T-helper 2 cell (primary cell): Measurements from ENCODE around the gene CAD.
A peak's percentile ranks its signal among the peaks of the same experiment; 100 is the strongest.

Source experiments
- DNase-seq, 5 experiments: peaks; one replicate each; pipeline versions ENCODE4 v3.0.0 to v3.0.0-alpha.2; 2012 to 2022

The CAD gene

GRCh38 chr2:27199241-27199640 lies 17.9 kb upstream of the CAD start:
- DNase-seq, result no peak

DNA sequence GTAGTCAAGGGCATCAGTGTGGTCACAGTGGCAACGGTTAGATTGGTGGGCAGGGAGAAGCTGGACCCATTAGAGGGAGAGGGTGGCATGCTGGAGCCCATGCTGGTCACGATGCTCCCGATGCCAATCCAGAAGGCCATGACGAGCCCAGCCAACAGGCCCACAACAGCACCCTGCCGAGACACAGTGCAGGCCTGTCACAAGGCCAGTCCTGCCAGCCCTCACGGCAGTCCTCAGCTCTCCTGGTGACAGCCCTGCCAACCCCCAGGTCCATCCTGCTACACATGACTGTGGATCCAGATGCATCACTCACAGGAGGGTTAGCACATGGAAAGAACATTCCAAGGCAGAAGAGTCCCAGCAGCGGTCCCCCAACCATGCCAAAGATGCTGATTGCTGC lies 15.5 kb upstream of the CAD start:
- no peak for DNase-seq

DNA sequence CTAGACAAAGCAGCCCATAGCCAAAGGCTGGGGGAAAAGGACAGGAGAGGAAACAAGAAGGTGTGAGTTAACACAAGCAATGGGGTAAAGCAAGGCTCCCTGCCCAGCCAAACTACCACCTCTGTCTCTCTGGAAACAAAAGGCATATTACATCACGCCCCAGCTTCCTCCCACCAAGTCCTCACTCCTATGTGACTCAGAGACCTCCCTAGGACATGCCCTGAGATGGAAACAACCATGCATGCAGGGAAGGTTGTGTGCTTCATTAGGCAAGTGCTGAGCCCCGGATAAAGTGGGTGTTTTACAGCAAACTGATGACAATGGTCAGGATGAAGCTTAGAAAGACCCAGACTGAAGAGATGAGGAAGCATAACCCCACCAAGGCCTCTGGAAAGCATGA lies 14.3 kb upstream of the CAD start:
- DNase-seq, result no peak

- DNase-seq, result no peak
Observed at GRCh38 chr2:27203741-27204140, 13.4 kb upstream of the CAD start.

DNA sequence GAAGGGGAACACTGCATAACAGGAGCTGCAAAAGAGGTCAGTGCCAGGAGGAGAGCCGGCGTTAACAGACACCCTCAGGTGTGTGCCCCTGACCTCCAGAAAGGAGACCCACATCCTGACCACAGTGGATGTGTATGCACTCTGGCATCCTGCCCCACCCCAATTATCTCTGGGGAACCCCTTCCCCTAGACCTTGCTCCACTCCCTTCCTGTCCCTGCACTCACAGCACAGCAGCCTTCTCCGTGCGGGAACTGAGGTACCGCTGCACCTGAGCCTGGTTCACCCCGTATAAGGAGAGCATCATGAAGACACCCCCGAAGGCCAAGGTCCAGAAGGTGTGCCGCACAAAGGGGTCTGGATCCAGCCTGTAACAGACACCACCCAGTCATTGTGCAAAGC lies 12.6 kb upstream of the CAD start:
- DNase-seq, result peak in 1 of 5 experiments; percentile 19

DNA sequence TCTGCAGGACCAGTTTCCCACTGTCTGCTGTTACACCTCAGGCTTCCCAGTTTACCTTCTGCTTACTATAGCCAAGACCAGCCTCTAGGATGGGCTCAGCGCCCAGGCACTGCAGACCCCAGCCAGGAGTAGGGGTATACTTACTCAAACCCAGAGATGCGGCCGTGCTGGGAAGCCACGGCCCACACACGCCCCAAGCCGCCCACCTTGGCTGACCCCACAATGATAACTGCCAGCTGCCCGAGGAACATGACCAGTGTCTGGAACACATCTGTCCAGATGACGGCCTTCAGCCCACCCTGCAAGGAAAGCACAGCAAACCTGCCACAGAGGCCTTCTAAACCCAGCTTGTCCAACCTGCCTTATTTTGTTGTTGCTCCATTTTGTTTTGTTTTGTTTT lies 12.0 kb upstream of the CAD start:
- DNase-seq, result no peak

- no peak for DNase-seq
Observed at GRCh38 chr2:27206346-27206745, 10.8 kb upstream of the CAD start.

DNA sequence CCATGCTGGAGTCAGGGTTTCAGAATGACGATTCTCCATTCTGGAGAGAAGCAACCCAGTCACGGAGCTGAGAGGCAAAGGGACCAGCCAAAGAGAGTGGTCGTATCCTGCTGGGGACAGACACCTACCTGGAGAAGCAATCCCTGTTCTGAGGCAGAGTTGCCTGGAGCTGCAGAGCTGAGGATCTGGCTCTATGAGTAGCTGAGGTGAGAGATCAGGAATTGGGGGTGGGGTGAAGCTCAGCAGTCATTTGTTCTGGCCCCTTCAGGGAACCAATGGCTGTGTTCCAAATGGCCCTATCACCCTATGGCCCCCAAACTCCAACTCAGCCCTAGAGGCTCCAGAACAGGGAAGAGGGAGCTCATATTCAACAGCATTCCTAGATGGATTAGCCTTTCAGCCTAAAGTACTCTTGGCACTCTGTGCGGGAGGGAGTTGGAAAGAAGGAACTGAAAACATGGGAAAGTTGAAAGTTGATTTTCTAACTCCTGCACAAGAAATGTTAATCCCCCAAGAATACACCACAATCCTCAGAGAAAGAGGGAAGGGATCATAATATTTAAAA lies 8.6 kb upstream of the CAD start:
- no peak for DNase-seq

- no peak for DNase-seq
Observed at GRCh38 chr2:27209621-27210401, 7.4 kb upstream of the CAD start.

DNA sequence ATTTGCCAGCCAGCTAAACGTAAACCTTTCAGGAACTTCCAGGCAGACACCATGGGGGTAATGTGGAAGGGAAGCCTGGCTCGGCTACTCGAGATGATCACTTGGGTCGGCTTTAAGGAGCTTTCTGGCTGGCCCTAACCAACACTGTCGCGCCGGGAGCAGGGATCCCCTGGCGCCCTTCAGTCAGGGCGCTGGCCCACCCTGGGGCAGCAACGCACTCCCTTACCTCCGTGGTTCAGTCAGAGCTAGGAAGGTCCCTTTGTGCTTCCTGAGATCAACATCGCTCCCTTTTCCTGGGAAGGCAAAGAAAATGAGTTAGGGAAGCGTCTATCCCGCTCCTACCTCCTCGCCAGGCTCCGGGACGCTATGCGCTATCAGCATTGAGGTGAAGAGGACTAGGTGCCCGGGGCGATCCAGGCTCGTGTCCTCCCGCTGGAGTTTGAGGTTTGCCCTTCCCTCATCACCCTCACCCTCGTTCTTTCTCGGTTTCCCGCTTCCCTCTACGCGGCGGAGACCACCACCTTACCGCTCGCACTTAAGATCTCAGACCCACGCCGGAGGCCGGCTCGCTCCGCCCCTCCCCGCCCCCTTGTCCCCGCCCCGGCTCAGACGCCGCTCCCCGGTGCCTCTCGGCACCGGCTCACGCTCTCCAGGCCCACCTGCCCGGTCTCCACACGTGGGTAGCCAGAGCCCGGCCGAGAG lies 5.8 kb upstream of the CAD start:
- DNase-seq, result no peak

GRCh38 chr2:27211943-27212625 lies 5.1 kb upstream of the CAD start, which contains the start of the genes ATRAID and SLC5A6:
Gene ATRAID, plus strand, starts transcription at chr2:27212041. Its CDS starts 328 bp downstream, at chr2:27212369.
Gene SLC5A6, minus strand, starts transcription at chr2:27212268. Its CDS starts 4,618 bp downstream, at chr2:27207650.
- peak; percentile 79 to 94 (median 83) for DNase-seq

DNA sequence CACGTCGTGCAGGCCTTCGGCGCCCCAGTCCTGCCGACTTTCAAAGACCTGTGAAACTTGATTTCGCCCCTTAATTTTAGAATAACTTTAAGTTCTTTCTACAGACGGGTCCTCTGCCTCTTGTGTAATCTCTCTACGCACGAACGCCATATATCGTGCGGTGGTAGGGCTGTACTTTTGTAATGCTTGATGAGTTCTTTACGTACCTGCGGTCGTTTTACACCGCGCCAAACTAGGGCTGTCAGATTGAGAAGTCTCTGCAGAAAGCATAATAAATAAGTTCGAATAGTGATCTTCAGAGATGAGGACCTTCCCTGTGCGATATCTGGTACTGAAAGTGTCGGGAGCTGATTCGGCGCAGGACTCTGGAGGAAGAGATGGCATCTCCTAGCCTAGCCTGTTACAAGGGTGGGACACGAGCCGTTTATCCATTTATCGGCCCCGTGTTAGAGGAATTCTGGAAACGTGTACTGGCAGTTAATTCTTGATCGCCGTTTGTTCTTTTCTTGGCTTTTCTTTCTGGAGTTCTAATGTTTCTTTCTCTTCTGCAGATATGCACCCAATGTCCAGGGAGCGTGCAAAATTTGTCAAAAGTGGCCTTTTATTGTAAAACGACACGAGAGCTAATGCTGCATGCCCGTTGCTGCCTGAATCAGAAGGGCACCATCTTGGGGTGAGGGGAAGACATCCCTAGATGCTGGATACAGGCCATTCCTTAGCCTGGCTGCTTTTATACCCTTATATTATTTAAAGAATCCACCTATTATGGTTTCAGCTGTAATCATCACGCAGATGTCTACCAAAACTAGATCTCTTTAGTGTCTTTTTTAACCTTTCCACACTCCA lies 4.3 kb upstream of the CAD start:
- DNase-seq, result peak in 4 of 5 experiments; percentile 15 to 88 (median 60)

DNA sequence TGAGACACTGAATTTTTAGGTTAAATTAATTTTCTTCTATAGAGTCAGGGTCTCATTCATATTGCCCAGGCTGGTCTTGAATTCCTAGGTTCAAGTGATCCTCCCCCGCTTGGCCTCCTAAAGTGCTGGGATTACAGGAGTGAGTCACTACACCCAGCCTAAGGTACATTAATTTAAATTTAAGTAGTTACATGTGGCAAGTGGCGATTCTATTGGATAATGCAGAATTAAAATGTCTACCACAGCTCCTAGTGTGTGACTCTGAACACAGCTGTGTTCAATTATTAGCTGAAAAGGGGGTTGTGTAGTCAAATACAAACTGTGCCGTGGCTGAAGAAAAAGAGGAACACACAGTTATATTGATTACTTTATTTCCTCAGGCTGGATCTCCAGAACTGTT lies 2.2 kb upstream of the CAD start:
- DNase-seq, result no peak

DNA sequence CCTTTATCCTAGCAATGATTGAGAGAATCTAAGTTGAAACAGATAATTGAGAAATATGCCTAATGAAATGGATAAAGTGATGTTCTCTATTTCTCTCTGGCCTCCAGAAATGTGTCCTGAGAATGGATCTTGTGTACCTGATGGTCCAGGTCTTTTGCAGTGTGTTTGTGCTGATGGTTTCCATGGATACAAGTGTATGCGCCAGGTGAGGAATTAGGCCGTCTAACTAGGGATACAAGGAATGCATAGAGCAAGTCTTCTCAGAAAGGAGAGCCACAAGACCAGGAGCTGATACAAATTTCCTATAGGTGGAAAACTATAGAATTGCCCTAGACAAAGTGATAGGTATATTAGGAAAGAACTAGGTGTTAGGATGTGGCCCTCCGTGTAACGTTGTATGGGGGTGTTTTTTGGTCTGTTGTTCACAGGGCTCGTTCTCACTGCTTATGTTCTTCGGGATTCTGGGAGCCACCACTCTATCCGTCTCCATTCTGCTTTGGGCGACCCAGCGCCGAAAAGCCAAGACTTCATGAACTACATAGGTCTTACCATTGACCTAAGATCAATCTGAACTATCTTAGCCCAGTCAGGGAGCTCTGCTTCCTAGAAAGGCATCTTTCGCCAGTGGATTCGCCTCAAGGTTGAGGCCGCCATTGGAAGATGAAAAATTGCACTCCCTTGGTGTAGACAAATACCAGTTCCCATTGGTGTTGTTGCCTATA lies 592 bp upstream of the CAD start:
- no peak for DNase-seq

DNA sequence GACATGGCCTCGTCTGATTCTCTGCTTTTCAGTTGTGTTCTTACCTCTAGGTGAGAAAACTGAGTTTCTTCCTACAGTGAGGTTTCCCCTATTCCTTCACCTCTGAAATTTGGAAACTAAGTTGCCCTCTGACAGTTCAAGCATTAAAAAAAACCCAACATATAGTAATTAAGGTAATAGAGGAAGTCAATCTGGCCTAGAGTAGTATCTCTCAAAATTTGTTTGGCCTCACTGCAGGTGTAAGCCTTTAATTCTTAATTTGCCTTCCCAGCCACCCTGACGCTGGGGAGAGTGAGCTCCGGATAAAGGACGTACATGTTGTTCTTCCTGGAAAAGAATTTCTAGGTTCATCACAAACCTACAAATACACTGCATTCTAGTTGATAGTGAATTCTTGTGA lies 1.4 kb downstream of the CAD start:
- no peak for DNase-seq

DNA sequence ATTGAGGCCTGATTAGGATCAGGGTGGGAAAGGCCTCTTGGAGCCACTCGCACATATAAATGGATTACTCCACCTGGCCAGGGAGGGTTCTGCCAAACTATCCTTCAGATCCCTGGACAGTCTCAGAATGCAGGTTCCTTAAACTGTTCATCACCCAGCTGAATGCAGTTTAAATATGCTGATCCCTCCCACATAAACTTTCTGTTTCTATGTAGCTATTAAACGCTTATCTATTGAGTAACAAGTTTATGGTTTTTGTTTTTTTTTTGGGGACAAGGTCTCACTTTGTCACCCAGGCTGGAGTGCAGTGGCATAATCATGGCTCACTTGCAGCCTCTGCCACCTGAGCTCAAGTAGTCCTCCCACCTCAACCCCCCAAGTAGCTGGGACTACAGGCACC lies 1.9 kb downstream of the CAD start:
- DNase-seq, result no peak

GRCh38 chr2:27220091-27220490 lies 2.9 kb downstream of the CAD start:
- DNase-seq, result no peak

- DNase-seq, result no peak
Observed at GRCh38 chr2:27221166-27221565, 4.0 kb downstream of the CAD start.

DNA sequence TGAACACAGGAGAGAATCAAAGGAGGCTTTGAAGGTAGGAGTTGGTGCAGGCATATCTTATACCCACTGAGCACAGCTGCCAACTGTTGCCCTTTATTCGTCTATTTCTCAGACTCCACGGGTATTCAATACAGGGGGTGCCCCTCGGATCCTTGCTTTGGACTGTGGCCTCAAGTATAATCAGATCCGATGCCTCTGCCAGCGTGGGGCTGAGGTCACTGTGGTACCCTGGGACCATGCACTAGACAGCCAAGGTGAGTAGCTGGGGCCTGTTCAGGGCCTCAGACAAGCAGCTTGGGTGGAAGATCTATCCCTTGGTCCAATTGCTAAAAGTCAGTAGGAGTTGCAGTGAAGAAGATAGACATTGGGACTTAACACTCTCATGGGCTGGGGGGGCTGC lies 5.2 kb downstream of the CAD start:
- no peak for DNase-seq

- DNase-seq, result no peak
Observed at GRCh38 chr2:27223416-27223815, 6.2 kb downstream of the CAD start.

- no peak for DNase-seq
Observed at GRCh38 chr2:27225526-27225925, 8.4 kb downstream of the CAD start.

GRCh38 chr2:27227501-27227900 lies 10.3 kb downstream of the CAD start:
- DNase-seq, result no peak
